Astrocyte (in vitro differentiated cells and primary cell): ENCODE data around the gene TLL2.

Experiments used
- EZH2 ChIP-seq: IDR thresholded peaks from 2 replicates; pipeline ENCODE4 v1.6.1; 2012; ENCODE audit warnings: mild to moderate bottlenecking, low read length, inconsistent platforms; ENCODE audit not compliant: insufficient read depth
- TF ChIP-seq, protein P1 (sequence below): IDR thresholded peaks from 2 replicates; pipeline ENCODE4 v1.5.1; 2011; ENCODE audit warnings: low read depth, mild to moderate bottlenecking, inconsistent platforms, low read length, moderate library complexity; ENCODE audit not compliant: insufficient read depth

DNA sequence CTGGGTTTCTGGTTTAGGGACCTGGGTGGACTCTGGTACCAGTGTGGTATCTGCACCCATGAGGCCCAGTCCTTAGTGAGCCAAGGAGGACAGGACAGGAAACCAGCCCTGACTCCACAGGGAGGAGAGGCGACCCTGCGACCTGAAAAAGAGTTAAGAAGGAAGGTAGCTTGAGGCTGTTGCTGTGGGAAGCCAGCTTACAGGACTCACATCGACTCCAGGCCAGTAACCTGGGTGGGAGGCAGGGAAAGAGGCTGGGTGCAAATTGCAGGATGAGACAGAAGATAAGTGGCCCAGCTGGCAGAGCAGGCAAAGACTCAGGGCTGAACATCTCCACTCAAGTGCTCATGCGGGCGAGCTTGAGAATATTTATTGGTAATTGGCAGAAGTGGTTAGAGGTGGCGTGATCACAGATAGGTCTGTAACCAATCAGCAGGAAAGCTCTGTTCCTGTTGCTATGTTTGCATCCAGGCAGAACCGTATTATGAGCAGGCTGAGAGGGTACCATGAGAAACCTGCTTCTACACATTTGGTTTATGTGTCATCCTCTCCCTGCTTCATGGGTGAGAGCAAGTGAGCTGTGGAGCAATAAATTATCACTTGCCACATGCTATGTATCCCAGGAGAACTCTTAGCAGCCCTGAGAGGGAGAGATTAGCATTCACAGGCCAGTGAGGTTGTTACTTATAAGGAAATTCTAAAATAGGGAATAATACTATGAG is 11.0 kb downstream of the TLL2 start:
- TF ChIP-seq, protein P1, sequence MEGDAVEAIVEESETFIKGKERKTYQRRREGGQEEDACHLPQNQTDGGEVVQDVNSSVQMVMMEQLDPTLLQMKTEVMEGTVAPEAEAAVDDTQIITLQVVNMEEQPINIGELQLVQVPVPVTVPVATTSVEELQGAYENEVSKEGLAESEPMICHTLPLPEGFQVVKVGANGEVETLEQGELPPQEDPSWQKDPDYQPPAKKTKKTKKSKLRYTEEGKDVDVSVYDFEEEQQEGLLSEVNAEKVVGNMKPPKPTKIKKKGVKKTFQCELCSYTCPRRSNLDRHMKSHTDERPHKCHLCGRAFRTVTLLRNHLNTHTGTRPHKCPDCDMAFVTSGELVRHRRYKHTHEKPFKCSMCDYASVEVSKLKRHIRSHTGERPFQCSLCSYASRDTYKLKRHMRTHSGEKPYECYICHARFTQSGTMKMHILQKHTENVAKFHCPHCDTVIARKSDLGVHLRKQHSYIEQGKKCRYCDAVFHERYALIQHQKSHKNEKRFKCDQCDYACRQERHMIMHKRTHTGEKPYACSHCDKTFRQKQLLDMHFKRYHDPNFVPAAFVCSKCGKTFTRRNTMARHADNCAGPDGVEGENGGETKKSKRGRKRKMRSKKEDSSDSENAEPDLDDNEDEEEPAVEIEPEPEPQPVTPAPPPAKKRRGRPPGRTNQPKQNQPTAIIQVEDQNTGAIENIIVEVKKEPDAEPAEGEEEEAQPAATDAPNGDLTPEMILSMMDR: no peak
- TF ChIP-seq EZH2: no peak
